Stimulated activated CD8-positive, alpha-beta memory T cell treated with anti-CD3 and anti-CD28 coated beads, Interleukin-15, amount 100 ng/mL, for 1 hour (primary cell): ENCODE measurements around the gene HS6ST2.

Experiments
- DNase-seq: peaks from one replicate; pipeline ENCODE4 v3.0.0-alpha.2; 2020; ENCODE audit warnings: low read depth

HS6ST2 gene

GRCh38 chrX:132673331-132673730 lies 285.1 kb downstream of the HS6ST2 start:
- no peak for DNase-seq

- no peak for DNase-seq
Measured at GRCh38 chrX:132671229-132671641, 287.2 kb downstream of the HS6ST2 start.

DNA sequence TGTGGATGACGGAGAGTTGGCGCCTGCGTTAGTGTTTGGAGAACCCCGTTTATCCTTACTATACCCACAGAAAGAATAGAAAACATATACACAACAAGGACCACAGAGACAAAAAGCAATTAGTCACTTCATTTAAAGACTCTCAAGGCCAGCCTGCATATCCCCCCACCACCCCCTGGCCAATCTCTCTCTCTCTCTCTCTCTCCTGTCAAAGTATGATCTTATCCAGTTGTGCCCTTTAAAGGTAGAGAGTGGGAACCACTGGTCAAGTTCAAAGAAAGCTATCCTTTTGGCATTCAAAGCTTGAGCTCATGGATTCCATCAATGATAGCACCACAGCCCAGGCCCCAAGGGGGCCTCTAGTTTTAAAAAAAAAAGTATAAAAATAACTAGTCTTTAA lies 289.3 kb downstream of the HS6ST2 start:
- DNase-seq = no peak

GRCh38 chrX:132668178-132668577 lies 290.3 kb downstream of the HS6ST2 start:
- DNase-seq = no peak

- DNase-seq = no peak
Measured at GRCh38 chrX:132665676-132666075, 292.8 kb downstream of the HS6ST2 start.

DNA sequence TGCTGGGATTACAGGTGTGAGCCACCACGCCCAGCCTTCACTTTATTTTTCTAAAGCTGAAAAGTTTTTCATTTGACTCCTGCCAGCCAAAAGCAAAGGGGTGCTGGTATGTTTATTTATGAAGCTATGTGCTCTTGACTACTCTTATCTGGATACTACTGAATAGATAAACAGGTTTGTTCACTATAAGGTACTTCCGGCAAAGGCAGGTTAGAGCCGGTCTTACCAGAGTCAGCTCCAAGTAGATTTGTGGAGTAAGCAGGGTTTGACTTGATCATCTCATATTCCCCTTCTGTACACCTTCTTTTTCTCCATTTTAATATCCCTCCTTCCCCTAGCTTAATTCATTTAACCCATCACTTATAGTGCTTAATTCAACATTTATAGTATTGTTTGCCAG lies 294.2 kb downstream of the HS6ST2 start:
- no peak for DNase-seq

GRCh38 chrX:132662844-132663243 lies 295.6 kb downstream of the HS6ST2 start:
- DNase-seq = no peak

DNA sequence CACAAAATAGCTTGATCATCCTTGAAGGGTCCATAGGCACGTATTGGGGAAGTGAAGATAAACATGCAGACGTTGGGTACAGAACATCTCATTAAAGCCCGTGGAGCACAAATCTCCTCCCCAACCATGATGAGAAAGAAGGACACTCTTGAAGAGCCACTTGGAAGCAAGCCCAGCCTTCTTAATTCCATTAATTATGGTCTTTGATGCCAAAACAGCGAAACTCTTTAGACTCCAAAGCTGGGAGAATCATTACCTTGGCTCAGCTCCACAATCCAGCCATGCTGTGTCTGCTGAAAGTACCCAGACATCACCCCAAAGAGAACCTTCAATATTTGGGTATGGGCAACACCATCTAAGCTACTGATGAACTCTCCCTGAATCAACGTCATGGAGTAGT lies 300.6 kb downstream of the HS6ST2 start:
- no peak for DNase-seq

DNA sequence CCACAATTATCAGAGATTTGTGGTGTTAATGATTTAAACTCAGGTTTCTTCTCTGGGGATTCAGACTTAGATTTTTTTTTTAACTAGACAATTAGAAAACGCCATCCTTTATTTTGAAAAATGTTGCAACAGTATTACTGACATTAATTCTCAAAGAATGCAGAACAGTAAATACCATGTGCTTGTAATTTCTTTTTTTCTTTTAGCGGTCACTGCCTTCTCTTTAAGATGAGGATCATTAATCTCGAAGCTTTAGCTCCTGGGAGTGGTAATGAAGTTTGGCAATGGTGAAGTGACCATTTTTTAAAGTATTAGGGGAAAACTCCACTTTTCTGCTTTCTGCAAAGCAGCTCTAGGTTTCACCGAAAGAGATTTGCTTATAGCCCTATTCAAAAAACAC lies 305.6 kb downstream of the HS6ST2 start:
- DNase-seq = no peak

DNA sequence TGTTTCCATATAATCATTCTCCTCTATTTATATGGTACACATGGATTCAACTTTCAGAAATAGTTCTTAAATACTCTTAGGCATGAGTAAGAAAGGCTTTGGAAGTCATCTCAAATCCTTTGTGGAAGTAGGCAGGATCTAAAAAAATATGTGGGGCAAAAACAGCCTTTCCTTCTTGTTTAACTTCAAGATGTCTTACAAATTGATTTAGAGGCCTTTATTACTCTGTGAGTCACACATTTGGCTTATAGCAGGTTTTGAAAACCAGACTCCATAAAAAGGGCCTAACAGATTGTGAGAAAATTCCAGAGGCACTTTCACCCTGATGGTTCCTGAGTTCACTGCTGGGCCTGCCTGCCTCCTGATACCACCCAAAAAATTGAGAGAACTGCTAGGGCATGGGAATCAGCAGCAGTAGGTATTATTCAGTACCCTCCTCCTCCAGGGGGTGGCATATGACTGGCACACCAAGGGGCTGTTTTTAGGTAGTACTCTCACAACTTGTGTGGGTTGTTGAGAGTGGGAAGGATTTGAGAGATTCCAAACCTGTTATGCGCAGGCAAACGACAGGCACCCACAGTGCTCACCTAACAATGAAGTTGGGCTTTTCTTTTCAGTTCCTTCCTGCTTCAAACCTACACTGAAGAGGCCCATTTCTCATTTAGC lies 306.9 kb downstream of the HS6ST2 start:
- DNase-seq = no peak

GRCh38 chrX:132648895-132649294 lies 309.5 kb downstream of the HS6ST2 start:
- DNase-seq = no peak

- no peak for DNase-seq
Measured at GRCh38 chrX:132639446-132639845, 319.0 kb downstream of the HS6ST2 start.

GRCh38 chrX:132638313-132638712 lies 320.1 kb downstream of the HS6ST2 start:
- DNase-seq = no peak

DNA sequence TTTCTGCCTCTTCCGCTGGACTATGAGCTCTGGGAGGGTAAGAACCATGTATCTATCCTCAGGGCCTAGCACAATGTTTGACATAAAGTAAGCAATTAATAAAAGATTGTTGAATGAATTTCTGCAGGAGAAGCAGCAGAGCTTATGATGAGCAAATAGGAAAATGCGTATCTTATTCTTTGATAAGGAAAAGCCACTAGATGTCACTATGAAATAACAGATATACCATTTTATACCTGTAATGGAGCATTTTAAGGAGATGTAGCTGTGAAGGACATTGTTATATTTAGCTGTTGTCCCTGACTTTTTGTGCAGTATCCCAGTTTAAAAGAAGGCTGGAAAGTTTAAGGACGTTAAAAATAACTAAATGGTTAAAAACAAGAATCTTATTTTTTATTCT lies 322.3 kb downstream of the HS6ST2 start:
- no peak for DNase-seq

- DNase-seq = no peak
Measured at GRCh38 chrX:132634521-132634920, 323.9 kb downstream of the HS6ST2 start.

GRCh38 chrX:132631579-132632232 lies 326.7 kb downstream of the HS6ST2 start:
- DNase-seq = no peak

- DNase-seq = no peak
Measured at GRCh38 chrX:132624466-132624865, 334.0 kb downstream of the HS6ST2 start.

DNA sequence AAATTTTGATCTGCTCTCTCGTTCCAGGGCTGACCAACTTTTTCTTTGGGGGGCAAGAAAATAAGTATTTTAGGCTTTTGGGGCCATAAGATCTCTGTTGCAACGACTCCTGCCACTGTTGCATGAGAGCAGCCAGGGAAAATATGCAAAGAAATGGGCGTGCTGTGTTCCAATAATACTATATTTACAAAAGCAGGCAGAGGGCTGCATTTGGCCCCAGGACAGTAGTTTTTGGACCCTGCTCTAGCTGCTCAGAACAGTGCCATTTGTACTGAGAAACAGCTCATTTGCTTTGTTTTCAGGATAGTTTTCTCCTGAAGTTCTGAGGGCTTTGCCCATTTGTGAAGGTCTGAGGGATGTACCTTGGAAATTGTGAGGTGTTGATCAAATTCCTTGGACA lies 334.5 kb downstream of the HS6ST2 start:
- no peak for DNase-seq

GRCh38 chrX:132623300-132623699 lies 335.1 kb downstream of the HS6ST2 start:
- DNase-seq = no peak

- DNase-seq = no peak
Measured at GRCh38 chrX:132622130-132622529, 336.3 kb downstream of the HS6ST2 start.

DNA sequence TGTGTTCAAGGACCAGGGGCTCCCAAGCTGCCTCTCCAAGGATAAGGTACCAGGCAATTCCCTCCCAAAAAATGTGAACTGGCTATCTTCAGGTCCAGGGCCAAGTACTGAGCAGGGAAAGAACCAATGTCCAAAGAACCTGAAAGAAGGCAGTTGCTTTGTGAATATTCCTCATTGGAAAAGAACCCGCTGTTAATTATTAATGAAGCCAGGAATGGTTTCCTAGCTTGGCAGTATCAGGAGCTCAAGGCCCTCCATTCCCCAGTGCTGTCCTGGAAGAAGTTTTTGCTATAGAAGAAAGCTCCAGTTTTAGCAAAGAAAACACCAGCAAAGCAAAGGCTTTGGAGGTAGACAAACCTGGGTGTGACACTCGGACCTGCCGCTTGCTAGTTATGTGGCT lies 339.6 kb downstream of the HS6ST2 start:
- no peak for DNase-seq

GRCh38 chrX:132615391-132616131 lies 342.9 kb downstream of the HS6ST2 start:
- peak; percentile 17 for DNase-seq

- no peak for DNase-seq
Measured at GRCh38 chrX:132614297-132614696, 344.1 kb downstream of the HS6ST2 start.
